Limb (tissue), 2 donors: ENCODE measurements around the gene MAT2A.

ENCODE experiments used
- DNase-seq, 2 donors: peaks; one replicate each; pipeline ENCODE4 v3.0.0-alpha.2; 2016; ENCODE audit errors: extremely low spot score in 2 of 2

Gene MAT2A

GRCh38 chr2:85538507-85539360 lies at the start of gene MAT2A:
MAT2A (plus strand) TSS chr2:85539168; CDS start chr2:85539288, 120 bp downstream.
- DNase-seq = peak; percentile 93 to 99

- DNase-seq = no peak
These were observed 47.9 kb upstream of the MAT2A start for GRCh38 chr2:85490861-85491755.

- no peak for DNase-seq
These were observed 42.5 kb upstream of the MAT2A start for GRCh38 chr2:85496436-85496835.

GRCh38 chr2:85497944-85498630 lies 40.9 kb upstream of the MAT2A start:
- no peak for DNase-seq

GRCh38 chr2:85501248-85501647 lies 37.7 kb upstream of the MAT2A start:
- DNase-seq = no peak

GRCh38 chr2:85502720-85503119 lies 36.2 kb upstream of the MAT2A start:
- no peak for DNase-seq

- DNase-seq = no peak
These were observed 35.7 kb upstream of the MAT2A start for GRCh38 chr2:85503168-85503850.

- DNase-seq = no peak
These were observed 34.9 kb upstream of the MAT2A start for GRCh38 chr2:85503851-85504777.

GRCh38 chr2:85504778-85505261 lies 34.1 kb upstream of the MAT2A start:
- peak in 1 of 2 donors; percentile 38 for DNase-seq

GRCh38 chr2:85505551-85506238 lies 33.3 kb upstream of the MAT2A start:
- no peak for DNase-seq

- no peak for DNase-seq
These were observed 32.2 kb upstream of the MAT2A start for GRCh38 chr2:85506768-85507181.

- no peak for DNase-seq
These were observed 27.8 kb upstream of the MAT2A start for GRCh38 chr2:85511008-85511811.

- no peak for DNase-seq
These were observed 24.6 kb upstream of the MAT2A start for GRCh38 chr2:85514323-85514722.

GRCh38 chr2:85516653-85517389 lies 22.1 kb upstream of the MAT2A start:
- no peak for DNase-seq

- DNase-seq = no peak
These were observed 16.8 kb upstream of the MAT2A start for GRCh38 chr2:85522090-85522647.

- DNase-seq = no peak
These were observed 15.7 kb upstream of the MAT2A start for GRCh38 chr2:85523062-85523902.
